ENCODE results near the gene TIMM29.

Gene TIMM29

GRCh38 chr19:10928563-10929401 lies at the start of gene TIMM29, which contains the start of gene YIPF2:
TSS of gene TIMM29 (plus strand) at chr19:10928811. CDS start at chr19:10928823, 12 bp downstream.
TSS of gene YIPF2 (minus strand) at chr19:10928639. CDS start at chr19:10928410, 229 bp downstream.
- peak; percentile 98 for DNase-seq (ENCODE audit: low read depth)

- DNase-seq (ENCODE audit: low read depth): no peak
These were observed 47.1 kb upstream of the TIMM29 start for GRCh38 chr19:10881403-10882107.

- DNase-seq (ENCODE audit: low read depth): no peak
These were observed 46.5 kb upstream of the TIMM29 start for GRCh38 chr19:10882108-10882457.

- DNase-seq (ENCODE audit: low read depth): peak; percentile 70
These were observed 44.3 kb upstream of the TIMM29 start for GRCh38 chr19:10884274-10884673.

- no peak for DNase-seq (ENCODE audit: low read depth)
These were observed 43.1 kb upstream of the TIMM29 start for GRCh38 chr19:10885201-10886169.

GRCh38 chr19:10887616-10888367 lies 40.8 kb upstream of the TIMM29 start:
- no peak for DNase-seq (ENCODE audit: low read depth)

- no peak for DNase-seq (ENCODE audit: low read depth)
These were observed 40.2 kb upstream of the TIMM29 start for GRCh38 chr19:10888421-10888866.

GRCh38 chr19:10889880-10890279 lies 38.7 kb upstream of the TIMM29 start:
- no peak for DNase-seq (ENCODE audit: low read depth)

- no peak for DNase-seq (ENCODE audit: low read depth)
These were observed 37.1 kb upstream of the TIMM29 start for GRCh38 chr19:10891405-10892086.

- DNase-seq (ENCODE audit: low read depth): no peak
These were observed 36.4 kb upstream of the TIMM29 start for GRCh38 chr19:10892256-10892655.

- DNase-seq (ENCODE audit: low read depth): no peak
These were observed 33.7 kb upstream of the TIMM29 start for GRCh38 chr19:10894911-10895213.

GRCh38 chr19:10895363-10895762 lies 33.2 kb upstream of the TIMM29 start:
- no peak for DNase-seq (ENCODE audit: low read depth)

- no peak for DNase-seq (ENCODE audit: low read depth)
These were observed 32.7 kb upstream of the TIMM29 start for GRCh38 chr19:10895920-10896319.

GRCh38 chr19:10896851-10897526 lies 31.6 kb upstream of the TIMM29 start:
- no peak for DNase-seq (ENCODE audit: low read depth)

- no peak for DNase-seq (ENCODE audit: low read depth)
These were observed 30.0 kb upstream of the TIMM29 start for GRCh38 chr19:10898633-10899032.

- no peak for DNase-seq (ENCODE audit: low read depth)
These were observed 29.4 kb upstream of the TIMM29 start for GRCh38 chr19:10899151-10899653.

- DNase-seq (ENCODE audit: low read depth): no peak
These were observed 20.7 kb upstream of the TIMM29 start for GRCh38 chr19:10907925-10908324.

GRCh38 chr19:10908380-10908960 lies 20.1 kb upstream of the TIMM29 start:
- DNase-seq (ENCODE audit: low read depth): no peak

- DNase-seq (ENCODE audit: low read depth): no peak
These were observed 16.8 kb upstream of the TIMM29 start for GRCh38 chr19:10911579-10912363.
